Retinal pigment epithelial cell (primary cell): ENCODE results near the gene UTF1.

Experiments
- DNase-seq: peaks from one replicate; pipeline ENCODE4 v3.0.0-alpha.2; 2010; ENCODE audit warnings: low read depth
- H3K4me3 ChIP-seq: 2 replicates; pipeline ENCODE4 v1.5.1; 2011; ENCODE audit warnings: mild to moderate bottlenecking, low read length, control low read depth, moderate library complexity
- TF ChIP-seq, protein P1 (sequence below): conservative IDR thresholded peaks from 2 replicates; pipeline ENCODE4 v1.5.1; 2011; ENCODE audit warnings: low read depth, low read length, control low read depth, inconsistent platforms

Gene UTF1, protein sequence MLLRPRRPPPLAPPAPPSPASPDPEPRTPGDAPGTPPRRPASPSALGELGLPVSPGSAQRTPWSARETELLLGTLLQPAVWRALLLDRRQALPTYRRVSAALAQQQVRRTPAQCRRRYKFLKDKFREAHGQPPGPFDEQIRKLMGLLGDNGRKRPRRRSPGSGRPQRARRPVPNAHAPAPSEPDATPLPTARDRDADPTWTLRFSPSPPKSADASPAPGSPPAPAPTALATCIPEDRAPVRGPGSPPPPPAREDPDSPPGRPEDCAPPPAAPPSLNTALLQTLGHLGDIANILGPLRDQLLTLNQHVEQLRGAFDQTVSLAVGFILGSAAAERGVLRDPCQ

DNA sequence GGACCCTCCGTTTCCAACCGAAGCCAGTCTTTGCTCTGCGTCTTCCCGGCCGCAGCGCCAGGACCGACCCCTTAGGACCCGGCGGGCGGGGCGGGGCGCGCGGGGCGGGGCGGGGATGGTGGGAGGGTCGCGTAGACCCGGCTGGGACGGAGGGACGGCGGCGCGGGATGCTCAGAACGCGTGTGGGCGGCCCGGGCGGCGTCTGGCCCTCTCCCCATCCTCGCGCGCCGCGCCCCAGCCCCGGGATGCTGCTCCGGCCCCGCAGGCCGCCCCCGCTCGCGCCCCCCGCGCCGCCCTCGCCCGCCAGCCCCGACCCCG lies at the start of gene UTF1:
TSS of gene UTF1 (plus strand) at position 174 of the 318 bp plus-strand sequence. CDS start at position 246, 72 bp downstream.
- H3K4me3 ChIP-seq = no peak within 1 kb of the TSS
- TF ChIP-seq, protein P1, sequence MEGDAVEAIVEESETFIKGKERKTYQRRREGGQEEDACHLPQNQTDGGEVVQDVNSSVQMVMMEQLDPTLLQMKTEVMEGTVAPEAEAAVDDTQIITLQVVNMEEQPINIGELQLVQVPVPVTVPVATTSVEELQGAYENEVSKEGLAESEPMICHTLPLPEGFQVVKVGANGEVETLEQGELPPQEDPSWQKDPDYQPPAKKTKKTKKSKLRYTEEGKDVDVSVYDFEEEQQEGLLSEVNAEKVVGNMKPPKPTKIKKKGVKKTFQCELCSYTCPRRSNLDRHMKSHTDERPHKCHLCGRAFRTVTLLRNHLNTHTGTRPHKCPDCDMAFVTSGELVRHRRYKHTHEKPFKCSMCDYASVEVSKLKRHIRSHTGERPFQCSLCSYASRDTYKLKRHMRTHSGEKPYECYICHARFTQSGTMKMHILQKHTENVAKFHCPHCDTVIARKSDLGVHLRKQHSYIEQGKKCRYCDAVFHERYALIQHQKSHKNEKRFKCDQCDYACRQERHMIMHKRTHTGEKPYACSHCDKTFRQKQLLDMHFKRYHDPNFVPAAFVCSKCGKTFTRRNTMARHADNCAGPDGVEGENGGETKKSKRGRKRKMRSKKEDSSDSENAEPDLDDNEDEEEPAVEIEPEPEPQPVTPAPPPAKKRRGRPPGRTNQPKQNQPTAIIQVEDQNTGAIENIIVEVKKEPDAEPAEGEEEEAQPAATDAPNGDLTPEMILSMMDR = no peak
- DNase-seq = no peak

DNA sequence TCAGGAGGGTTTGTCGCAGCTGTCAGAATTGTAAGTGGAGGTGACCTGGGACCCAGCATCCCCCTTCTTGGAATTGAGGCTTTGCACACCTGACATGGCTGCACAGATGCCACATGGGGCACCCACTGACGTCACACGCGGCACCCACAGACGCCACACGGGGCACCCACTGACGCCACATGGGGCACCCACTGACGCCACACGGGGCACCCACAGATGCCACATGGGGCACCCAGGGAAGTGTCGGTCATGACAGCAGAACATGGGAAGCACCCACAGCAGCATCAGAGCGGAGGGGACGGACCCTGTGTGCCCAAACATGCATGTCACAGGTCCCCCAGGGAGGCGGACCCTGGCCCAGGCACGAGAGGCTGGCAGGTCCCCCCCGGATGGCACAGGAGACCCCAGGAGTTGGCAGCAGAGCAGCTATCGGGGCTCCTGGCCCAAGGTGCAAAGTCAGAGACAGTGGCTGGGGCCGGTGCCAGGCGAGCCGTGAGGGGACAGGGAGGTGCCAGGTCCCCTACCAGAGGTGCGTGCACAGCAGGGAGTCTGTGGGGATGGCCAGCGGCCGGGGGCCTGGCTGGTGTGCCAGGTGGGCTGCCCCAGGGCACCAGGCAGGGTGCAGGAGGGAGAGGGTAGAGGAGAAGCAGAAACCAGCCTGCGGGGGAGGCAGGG lies 48.9 kb upstream of the UTF1 start:
- DNase-seq = no peak
- H3K4me3 ChIP-seq = no peak overlapping the region
- TF ChIP-seq, protein P1 = no peak

DNA sequence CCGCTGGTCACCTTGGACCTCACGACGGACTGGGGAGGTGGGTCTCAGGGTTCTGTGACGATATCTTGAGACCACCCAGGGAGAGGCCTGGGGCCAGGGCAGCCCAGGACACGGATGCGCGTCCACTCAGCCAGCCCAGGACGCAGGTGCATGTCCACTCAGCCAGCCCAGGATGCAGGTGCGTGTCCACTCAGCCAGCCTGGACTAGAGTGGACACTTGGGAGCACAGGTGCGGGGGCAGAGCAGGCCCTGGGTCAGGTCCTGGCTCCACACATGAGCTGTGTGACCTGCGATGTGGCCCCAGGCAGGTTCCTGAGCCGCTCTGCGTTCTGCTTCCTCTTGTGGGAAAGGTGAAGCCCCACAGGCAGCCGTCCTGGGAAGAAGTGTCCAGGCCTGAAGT lies 47.8 kb upstream of the UTF1 start:
- TF ChIP-seq, protein P1 = no peak

DNA sequence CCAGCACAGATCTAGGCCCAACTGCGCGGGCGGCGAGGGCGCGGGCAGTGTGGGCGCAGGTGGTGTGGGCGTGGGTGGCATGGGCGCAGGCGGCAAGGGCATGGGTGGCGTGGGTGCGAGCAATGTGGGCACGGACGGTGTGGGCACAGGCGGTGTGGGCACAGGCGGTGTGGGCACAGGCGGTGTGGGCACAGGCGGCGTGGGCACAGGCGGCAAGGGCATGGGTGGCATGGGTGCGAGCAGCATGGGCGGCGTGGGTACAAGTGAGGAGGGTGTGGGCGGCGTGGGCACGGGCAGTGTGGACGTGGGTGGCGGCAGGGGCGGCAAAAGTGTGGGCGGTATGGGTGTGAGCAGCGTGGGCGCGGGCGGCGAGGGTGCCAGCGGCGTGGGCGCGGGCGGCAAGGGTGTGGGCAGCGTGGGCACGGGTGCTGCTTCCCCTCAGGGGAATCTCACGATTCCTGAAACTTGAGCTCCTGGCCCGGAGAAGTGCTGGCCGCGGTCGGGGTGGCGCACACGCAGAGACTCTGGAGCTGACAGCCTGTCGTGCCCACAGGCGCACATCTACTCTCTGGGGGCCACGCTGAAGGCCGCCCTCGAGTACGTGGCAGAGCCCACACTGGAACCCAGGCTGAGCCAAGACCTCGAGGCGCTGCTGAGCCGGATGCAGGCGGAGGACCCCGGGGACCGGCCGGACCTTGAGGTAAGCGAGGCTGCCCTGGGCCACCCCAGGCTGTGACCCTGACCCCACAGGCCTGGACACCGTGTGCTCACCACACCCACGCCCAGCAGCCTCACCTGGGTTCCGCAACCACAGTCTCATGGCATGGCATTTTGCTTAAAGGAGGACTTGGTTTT lies 47.0 kb upstream of the UTF1 start:
- no peak for DNase-seq
- TF ChIP-seq, protein P1 = no peak
- no peak overlapping the region for H3K4me3 ChIP-seq

More for the DNA sequence above, 47.8 kb upstream of the UTF1 start:
- DNase-seq = no peak
- H3K4me3 ChIP-seq = no peak overlapping the region

DNA sequence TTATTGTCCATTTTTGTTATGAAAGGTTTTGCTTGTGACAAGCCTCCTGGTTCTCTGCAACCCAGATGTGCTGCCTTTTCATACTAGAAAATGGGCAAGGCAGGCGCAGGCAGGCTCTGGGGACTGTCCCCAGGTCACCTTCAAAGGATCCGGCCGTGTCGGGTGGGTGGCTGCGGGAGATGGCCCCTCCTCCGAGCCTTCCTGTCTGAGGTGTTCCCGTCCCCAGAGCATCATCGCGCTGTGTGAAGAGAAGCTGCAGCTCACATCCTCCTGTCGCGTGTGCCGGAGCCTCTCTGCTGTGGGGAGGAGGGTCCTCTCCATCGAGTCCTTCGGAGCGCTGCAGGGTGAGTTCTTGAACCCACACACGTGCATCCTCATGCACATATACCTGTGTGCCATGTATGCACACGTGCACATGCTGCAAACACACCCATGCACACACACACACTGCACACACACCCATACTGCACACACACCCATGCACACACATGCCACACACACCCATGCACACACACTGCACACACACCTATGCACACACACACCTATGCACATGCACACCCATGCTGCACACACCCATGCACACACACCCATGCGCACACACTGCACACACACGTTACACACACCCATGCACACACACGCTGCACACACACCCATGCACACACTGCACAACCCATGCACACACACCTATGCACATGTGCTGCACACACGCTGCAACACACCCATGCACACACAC lies 46.2 kb upstream of the UTF1 start:
- TF ChIP-seq, protein P1 = no peak
- H3K4me3 ChIP-seq = no peak overlapping the region
- DNase-seq = no peak

- DNase-seq = no peak
- no peak overlapping the region for H3K4me3 ChIP-seq
- TF ChIP-seq, protein P1 = no peak
These were observed 45.3 kb upstream of the UTF1 start for GRCh38 chr10:133184591-133185244.
